ENCODE data around the gene SMPDL3A.
A peak's percentile ranks its signal among the peaks of the same experiment; 100 is the strongest.

The SMPDL3A gene

DNA sequence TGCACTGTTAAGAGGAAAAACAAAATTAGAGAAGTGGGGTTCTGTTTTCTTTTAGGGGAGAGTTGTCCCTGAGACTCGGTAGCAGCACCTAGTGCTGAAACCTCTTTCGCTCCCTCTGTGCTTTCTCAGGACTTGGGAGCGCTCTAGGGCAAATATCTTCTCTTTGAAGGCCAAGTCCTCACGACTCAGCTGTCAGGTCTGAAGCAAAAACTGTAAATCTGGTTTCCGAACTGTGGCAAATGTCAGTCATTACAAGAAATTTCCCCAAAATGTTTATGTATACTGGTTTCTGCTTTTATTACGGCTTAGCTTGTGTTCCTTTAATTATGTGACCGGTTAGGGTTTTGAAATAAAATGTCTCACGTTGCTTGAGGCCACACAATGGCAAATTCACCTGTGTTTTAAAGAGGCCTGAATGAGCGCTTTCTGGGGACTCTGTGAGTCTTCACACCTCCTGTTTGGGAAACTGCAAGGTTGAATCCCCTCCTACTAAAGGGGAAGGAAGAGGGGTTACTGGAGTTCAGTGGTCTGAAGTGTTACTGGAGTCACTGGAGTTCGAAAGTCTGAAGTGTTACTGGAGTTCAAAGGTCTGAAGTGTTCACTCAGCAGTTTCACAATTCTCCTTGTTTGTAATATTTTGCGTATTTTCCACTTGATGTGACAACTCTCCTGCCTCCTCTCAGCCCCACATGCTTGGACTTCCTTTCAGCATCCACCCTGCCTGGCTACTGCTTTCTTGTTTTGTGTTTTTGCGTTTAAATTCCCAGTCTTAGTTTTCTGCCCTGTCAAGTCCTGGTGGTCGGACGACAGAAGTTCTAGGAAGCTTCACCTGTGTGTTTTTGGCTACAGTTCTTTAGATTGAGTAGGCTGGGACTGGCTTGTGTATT is 1.6 kb downstream of the SMPDL3A start:
- DNase-seq (ENCODE audit: low read depth, low spot score) = peak; percentile 36
- TF ChIP-seq, protein P1, sequence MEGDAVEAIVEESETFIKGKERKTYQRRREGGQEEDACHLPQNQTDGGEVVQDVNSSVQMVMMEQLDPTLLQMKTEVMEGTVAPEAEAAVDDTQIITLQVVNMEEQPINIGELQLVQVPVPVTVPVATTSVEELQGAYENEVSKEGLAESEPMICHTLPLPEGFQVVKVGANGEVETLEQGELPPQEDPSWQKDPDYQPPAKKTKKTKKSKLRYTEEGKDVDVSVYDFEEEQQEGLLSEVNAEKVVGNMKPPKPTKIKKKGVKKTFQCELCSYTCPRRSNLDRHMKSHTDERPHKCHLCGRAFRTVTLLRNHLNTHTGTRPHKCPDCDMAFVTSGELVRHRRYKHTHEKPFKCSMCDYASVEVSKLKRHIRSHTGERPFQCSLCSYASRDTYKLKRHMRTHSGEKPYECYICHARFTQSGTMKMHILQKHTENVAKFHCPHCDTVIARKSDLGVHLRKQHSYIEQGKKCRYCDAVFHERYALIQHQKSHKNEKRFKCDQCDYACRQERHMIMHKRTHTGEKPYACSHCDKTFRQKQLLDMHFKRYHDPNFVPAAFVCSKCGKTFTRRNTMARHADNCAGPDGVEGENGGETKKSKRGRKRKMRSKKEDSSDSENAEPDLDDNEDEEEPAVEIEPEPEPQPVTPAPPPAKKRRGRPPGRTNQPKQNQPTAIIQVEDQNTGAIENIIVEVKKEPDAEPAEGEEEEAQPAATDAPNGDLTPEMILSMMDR (IDR thresholded peaks at IDR 0.05; ENCODE audit: low read depth, low read length) = peak; percentile 35
- in situ Hi-C loops (cut with HindIII; ENCODE audit: low sequenced_read_pairs) = no loop called here
- peak overlapping the region; percentile 63 for H3K4me3 ChIP-seq (ENCODE audit: low read depth, low read length)

DNA sequence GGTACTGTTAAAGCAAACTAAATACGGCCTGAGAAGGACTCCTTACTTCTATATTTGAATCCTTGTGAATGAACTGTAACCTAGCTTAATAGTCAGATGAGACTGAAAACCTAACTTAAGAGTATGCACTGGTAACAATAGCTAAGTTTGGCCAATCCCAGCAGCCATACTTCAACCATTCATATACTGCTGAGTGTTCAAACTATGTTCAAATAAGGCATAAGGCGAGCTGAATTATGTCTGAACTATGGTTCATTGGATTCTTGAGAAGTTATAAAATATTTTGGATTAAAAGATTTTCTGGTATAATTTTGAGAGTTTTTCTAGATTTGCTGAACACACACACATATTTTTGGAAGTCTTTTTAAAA is 2.2 kb downstream of the SMPDL3A start:
- in situ Hi-C loops (cut with HindIII; ENCODE audit: low sequenced_read_pairs) = no loop called here
- H3K4me3 ChIP-seq (ENCODE audit: low read depth, low read length) = no peak overlapping the region
- no peak for DNase-seq (ENCODE audit: low read depth, low spot score)
- TF ChIP-seq, protein P1 (IDR thresholded peaks at IDR 0.05; ENCODE audit: low read depth, low read length) = no peak

DNA sequence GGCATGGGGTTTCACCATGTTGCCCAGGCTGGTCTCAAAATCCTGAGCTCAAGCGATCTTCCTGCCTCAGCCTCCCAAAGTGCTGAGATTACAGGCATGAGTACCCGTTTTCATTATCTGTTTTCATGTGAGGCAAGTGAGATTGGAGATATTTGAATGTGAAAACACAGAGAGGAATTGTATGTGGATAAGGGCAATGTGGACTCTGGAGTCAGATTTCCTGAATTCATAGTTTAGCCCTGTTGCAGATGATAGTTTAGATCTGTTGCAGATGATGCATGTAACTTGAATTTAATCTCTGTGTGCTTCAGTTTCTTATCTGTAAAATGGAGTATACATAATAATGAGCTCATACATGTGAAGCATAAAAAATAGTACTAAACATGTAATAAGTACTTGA is 3.7 kb downstream of the SMPDL3A start:
- no peak for DNase-seq (ENCODE audit: low read depth, low spot score)
- H3K4me3 ChIP-seq (ENCODE audit: low read depth, low read length) = no peak overlapping the region
- in situ Hi-C loops (cut with HindIII; ENCODE audit: low sequenced_read_pairs) = no loop called here
- TF ChIP-seq, protein P1 (IDR thresholded peaks at IDR 0.05; ENCODE audit: low read depth, low read length) = no peak

DNA sequence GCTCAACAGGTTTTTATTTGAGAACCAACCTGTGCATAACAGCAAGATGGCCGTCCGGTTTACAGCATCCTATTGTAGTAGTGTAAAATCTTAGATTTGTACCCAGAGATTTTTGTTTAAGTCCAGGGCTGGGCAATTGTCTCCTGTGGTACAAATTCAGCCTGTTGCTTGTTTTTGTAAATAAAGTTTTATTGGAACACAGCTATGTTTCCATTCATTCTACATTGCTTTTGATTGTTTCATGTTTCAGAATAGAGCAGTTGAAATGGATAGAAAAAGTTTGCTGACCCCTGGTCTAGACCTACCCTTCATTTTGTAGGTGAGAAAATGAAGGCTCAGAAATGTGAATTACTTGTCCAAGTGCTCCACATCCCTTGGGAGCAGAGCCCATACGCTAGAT is 8.5 kb downstream of the SMPDL3A start:
- in situ Hi-C loops (cut with HindIII; ENCODE audit: low sequenced_read_pairs) = no loop called here
- TF ChIP-seq, protein P1 (IDR thresholded peaks at IDR 0.05; ENCODE audit: low read depth, low read length) = no peak
- no peak overlapping the region for H3K4me3 ChIP-seq (ENCODE audit: low read depth, low read length)
- DNase-seq (ENCODE audit: low read depth, low spot score) = no peak

DNA sequence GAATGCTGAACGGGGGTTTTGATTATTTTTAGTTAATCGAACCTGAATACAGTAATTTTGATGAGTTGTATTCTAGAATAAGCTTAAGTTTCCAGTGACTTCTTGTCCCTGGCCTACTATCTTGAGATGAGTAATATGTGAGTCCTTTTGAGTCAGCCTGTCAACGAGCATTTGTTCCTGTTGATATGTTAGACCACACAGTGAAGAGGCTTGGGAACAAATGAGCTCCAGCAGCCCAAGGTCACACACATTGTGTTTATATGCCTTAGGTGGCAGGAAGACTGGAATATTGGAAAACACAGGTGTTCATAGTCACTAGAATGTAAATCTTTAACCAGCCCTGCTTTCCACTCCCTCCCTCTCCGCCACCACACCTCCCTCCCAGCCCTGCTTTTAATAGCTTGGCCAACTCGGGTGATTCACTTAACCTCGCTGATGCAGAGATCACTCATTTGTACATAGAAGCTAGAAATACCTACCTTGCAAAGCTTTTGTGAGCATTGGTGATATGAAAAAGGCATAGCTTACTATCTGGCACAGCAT is 9.1 kb downstream of the SMPDL3A start:
- peak; percentile 85 for DNase-seq (ENCODE audit: low read depth, low spot score)
- no peak overlapping the region for H3K4me3 ChIP-seq (ENCODE audit: low read depth, low read length)
- in situ Hi-C loops (cut with HindIII; ENCODE audit: low sequenced_read_pairs) = no loop called here

DNA sequence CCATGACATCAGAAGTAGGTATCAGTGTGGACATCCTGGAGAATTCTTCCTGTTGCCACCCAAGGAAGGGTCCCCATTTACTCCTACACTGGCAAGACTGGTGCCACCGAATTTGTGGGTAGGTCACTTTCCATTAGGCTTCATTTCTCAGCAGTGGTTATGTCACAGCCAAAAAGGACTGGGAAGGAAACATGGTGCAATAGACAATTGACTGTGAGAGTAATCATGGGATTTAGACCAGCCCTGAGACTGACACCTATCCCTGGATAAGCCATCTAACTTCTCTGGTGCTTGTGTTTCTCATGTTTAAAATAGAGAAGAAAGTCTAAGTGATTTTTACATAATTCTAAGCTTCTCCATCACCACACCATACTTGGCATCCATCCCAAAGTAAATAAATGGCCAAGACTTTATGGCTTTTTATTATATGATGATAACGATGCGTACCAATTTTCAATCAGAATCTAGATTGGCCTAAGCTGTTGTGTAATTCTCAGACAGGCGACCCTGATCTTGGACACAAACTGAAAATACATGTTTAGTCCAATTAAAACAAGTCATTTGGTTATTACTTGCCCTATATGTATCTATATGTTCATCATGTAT is 10.2 kb downstream of the SMPDL3A start:
- DNase-seq (ENCODE audit: low read depth, low spot score) = no peak
- in situ Hi-C loops (cut with HindIII; ENCODE audit: low sequenced_read_pairs) = no loop called here
- TF ChIP-seq, protein P1 (IDR thresholded peaks at IDR 0.05; ENCODE audit: low read depth, low read length) = no peak
- no peak overlapping the region for H3K4me3 ChIP-seq (ENCODE audit: low read depth, low read length)

More for the DNA sequence above, 9.1 kb downstream of the SMPDL3A start:
- TF ChIP-seq, protein P1 (IDR thresholded peaks at IDR 0.05; ENCODE audit: low read depth, low read length) = no peak

Data from astrocyte of the spinal cord (primary cell).